ENCODE results near the gene ASB2. TPM values are rescaled to one million over a fixed set of nuclear protein-coding genes. Genes with fewer than 3 reads are reported as not detected.
A peak's percentile ranks its signal among the peaks of the same experiment; 100 is the strongest.

Gene ASB2
- total and polyA plus RNA-seq, 8 donors, result 2.0 to 199 (median 18.7) TPM

GRCh38 chr14:93927800-93928145, 48.6 kb downstream of the ASB2 start:
- H3K27me3 ChIP-seq, result no peaks in the 10 kb centered on the region
- H3K4me1 ChIP-seq, result peaks cover 0 to 31% (median 12%) of the 10 kb centered on the region in 4 donors
- intact Hi-C loops (cut with DNase I; ENCODE audit: low total_unique reads), result no loop called here
- no peak overlapping the region for H3K27ac ChIP-seq
- DNase-seq, result no peak
- H3K9me3 ChIP-seq, result no peaks in the 10 kb centered on the region
- H3K4me3 ChIP-seq, result no peak overlapping the region
- 38 to 57% (median 41%) methylated on average over 3 to 6 of the region's 6 CpGs for WGBS, 5 donors
- peaks cover 0 to 4% (median under 1%) of the 10 kb centered on the region in 4 donors for H3K36me3 ChIP-seq
- TF ChIP-seq POLR2AphosphoS5 (IDR thresholded peaks at IDR 0.05), result no peak
- no peak for TF ChIP-seq POLR2A (IDR thresholded peaks at IDR 0.05)
- TF ChIP-seq, protein P1, sequence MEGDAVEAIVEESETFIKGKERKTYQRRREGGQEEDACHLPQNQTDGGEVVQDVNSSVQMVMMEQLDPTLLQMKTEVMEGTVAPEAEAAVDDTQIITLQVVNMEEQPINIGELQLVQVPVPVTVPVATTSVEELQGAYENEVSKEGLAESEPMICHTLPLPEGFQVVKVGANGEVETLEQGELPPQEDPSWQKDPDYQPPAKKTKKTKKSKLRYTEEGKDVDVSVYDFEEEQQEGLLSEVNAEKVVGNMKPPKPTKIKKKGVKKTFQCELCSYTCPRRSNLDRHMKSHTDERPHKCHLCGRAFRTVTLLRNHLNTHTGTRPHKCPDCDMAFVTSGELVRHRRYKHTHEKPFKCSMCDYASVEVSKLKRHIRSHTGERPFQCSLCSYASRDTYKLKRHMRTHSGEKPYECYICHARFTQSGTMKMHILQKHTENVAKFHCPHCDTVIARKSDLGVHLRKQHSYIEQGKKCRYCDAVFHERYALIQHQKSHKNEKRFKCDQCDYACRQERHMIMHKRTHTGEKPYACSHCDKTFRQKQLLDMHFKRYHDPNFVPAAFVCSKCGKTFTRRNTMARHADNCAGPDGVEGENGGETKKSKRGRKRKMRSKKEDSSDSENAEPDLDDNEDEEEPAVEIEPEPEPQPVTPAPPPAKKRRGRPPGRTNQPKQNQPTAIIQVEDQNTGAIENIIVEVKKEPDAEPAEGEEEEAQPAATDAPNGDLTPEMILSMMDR (IDR thresholded peaks at IDR 0.05), result no peak
- TF ChIP-seq EP300 (IDR thresholded peaks at IDR 0.05), result no peak

GRCh38 chr14:93926873-93927799, 49.2 kb downstream of the ASB2 start, which contains the start of gene FAM181A:
FAM181A (plus strand) TSS chr14:93927344; CDS start chr14:93928286, 942 bp downstream.
- no peak within 1 kb of the TSS for H3K27ac ChIP-seq
- no peak for DNase-seq
- WGBS, 5 donors, result 65 to 86% (median 82%) methylated on average over 18 to 38 of the region's 38 CpGs

GRCh38 chr14:93926245-93926872, 50.0 kb downstream of the ASB2 start:
- TF ChIP-seq POLR2AphosphoS5 (IDR thresholded peaks at IDR 0.05) (no peak), EP300 (IDR thresholded peaks at IDR 0.05) (no peak), POLR2A (IDR thresholded peaks at IDR 0.05) (no peak)
- TF ChIP-seq, protein P1 (IDR thresholded peaks at IDR 0.05), result no peak
- Histone ChIP-seq H3K27me3 (no peaks in the 10 kb centered on the region), H3K9me3 (no peaks in the 10 kb centered on the region), H3K4me1 (peaks cover 0 to 28% (median 12%) of the 10 kb centered on the region in 4 donors), H3K4me3 (no peak overlapping the region), H3K27ac (no peak overlapping the region), H3K36me3 (no peaks in the 10 kb centered on the region)
- intact Hi-C loops (cut with DNase I; ENCODE audit: low total_unique reads), result no loop called here
- 64 to 82% (median 73%) methylated on average over 21 of the region's 21 CpGs for WGBS, 5 donors
- peak in 1 of 2 donors; percentile 56 for DNase-seq

More at GRCh38 chr14:93926873-93927799, 49.2 kb downstream of the ASB2 start, which contains the start of gene FAM181A:
- Histone ChIP-seq H3K4me3 (no peak within 1 kb of the TSS), H3K4me1 (peaks cover 0 to 28% (median 12%) of the 10 kb centered on the region in 4 donors), H3K27me3 (no peaks in the 10 kb centered on the region), H3K36me3 (no peaks in the 10 kb centered on the region), H3K9me3 (no peaks in the 10 kb centered on the region)
- TF ChIP-seq, protein P1 (IDR thresholded peaks at IDR 0.05), result no peak
- TF ChIP-seq EP300 (IDR thresholded peaks at IDR 0.05), result no peak
- TF ChIP-seq POLR2AphosphoS5 (IDR thresholded peaks at IDR 0.05), result no peak
- no peak for TF ChIP-seq POLR2A (IDR thresholded peaks at IDR 0.05)
- intact Hi-C loops (cut with DNase I; ENCODE audit: low total_unique reads), result no loop called here

- intact Hi-C loops (cut with DNase I; ENCODE audit: low total_unique reads), result no loop called here
- H3K36me3 ChIP-seq, result no peaks in the 10 kb centered on the region
- H3K9me3 ChIP-seq, result no peaks in the 10 kb centered on the region
- H3K4me1 ChIP-seq, result peaks cover 0 to 28% (median 12%) of the 10 kb centered on the region in 4 donors
- H3K27ac ChIP-seq, result no peak overlapping the region
- no peak overlapping the region for H3K4me3 ChIP-seq
- no peaks in the 10 kb centered on the region for H3K27me3 ChIP-seq
- no peak for DNase-seq
- no peak for TF ChIP-seq POLR2A (IDR thresholded peaks at IDR 0.05)
- TF ChIP-seq EP300 (IDR thresholded peaks at IDR 0.05), result no peak
- TF ChIP-seq, protein P1 (IDR thresholded peaks at IDR 0.05), result no peak
- TF ChIP-seq POLR2AphosphoS5 (IDR thresholded peaks at IDR 0.05), result no peak
- WGBS, 5 donors, result 85 to 92% (median 89%) methylated on average over 13 of the region's 13 CpGs
Observed at GRCh38 chr14:93925374-93925895, 50.9 kb downstream of the ASB2 start.
